Vagina (tissue), 2 donors: Measurements from ENCODE around the gene LMO7.

Experiments used
- CTCF ChIP-seq, 3 experiments: fragments of 450-650 bp in 2 of 3; fragments of 200-600 bp in 1 of 3; sonication (generic) in 1 of 3; IDR thresholded peaks; one replicate each; pipeline ENCODE4 v1.5.1; 2017 to 2019; ENCODE audit warnings: antibody characterized with exemption in 3 of 3, mild to moderate bottlenecking in 2 of 3, moderate library complexity in 2 of 3
- POLR2A ChIP-seq, 2 donors: fragments of 450-650 bp; IDR thresholded peaks; one replicate each; pipeline ENCODE4 v1.6.1; 2017; ENCODE audit warnings: antibody characterized with exemption in 2 of 2, mild to moderate bottlenecking in 2 of 2, moderate library complexity in 2 of 2

- no peak for TF ChIP-seq CTCF (IDR thresholded peaks at IDR 0.05)
- no peak for TF ChIP-seq POLR2A (IDR thresholded peaks at IDR 0.05)
Measured at GRCh38 chr13:75643182-75643581, 7.1 kb downstream of the LMO7 start.
